ENCODE measurements around the gene EXOC6B. TPM values are rescaled to one million over a fixed set of nuclear protein-coding genes. Genes with fewer than 3 reads are reported as not detected.

The EXOC6B gene
- total and polyA plus RNA-seq, 12 donors, result 16.3 to 243 (median 144) TPM

- no peaks in the 10 kb centered on the region for H3K36me3 ChIP-seq
- no peak for DNase-seq
- peaks cover 0 to 24% (median 8%) of the 10 kb centered on the region in 9 donors for H3K4me1 ChIP-seq
- peaks cover 0 to 4% (median 0%) of the 10 kb centered on the region in 11 donors for H3K9me3 ChIP-seq
- peak in 2 of 8 donors; percentile 26 to 50 for ATAC-seq
- no peak for TF ChIP-seq CTCF (IDR thresholded peaks at IDR 0.05)
- intact Hi-C loops (cut with DNase I), result no loop called here
- H3K27ac ChIP-seq, result no peak overlapping the region
- 69 to 75% methylated on average over 3 of the region's 3 CpGs for WGBS, 2 donors
- H3K4me3 ChIP-seq, result no peak overlapping the region
- H3K27me3 ChIP-seq, result no peaks in the 10 kb centered on the region
Measured at GRCh38 chr2:72236445-72237067, 589.3 kb downstream of the EXOC6B start.

GRCh38 chr2:72235497-72236415, 590.1 kb downstream of the EXOC6B start:
- Histone ChIP-seq H3K9me3 (peaks cover 0 to 4% (median 0%) of the 10 kb centered on the region in 11 donors), H3K36me3 (no peaks in the 10 kb centered on the region), H3K4me3 (no peak overlapping the region), H3K4me1 (peaks cover 0 to 16% (median 8%) of the 10 kb centered on the region in 9 donors), H3K27me3 (no peaks in the 10 kb centered on the region), H3K27ac (no peak overlapping the region)
- ATAC-seq, result no peak
- 92% methylated on average over 5 of the region's 5 CpGs for WGBS, 2 donors
- no peak for DNase-seq
- intact Hi-C loops (cut with DNase I), result no loop called here
- TF ChIP-seq CTCF (IDR thresholded peaks at IDR 0.05), result no peak

- H3K9me3 ChIP-seq, result peaks cover 0 to 4% (median 0%) of the 10 kb centered on the region in 11 donors
- intact Hi-C loops (cut with DNase I), result no loop called here
- H3K4me1 ChIP-seq, result peaks cover 0 to 16% (median 8%) of the 10 kb centered on the region in 9 donors
- no peaks in the 10 kb centered on the region for H3K36me3 ChIP-seq
- H3K27me3 ChIP-seq, result no peaks in the 10 kb centered on the region
- no peak overlapping the region for H3K4me3 ChIP-seq
- DNase-seq (no peak), ATAC-seq (peak in 3 of 8 donors; percentile 20 to 27 (median 25))
- TF ChIP-seq CTCF (IDR thresholded peaks at IDR 0.05), result no peak
- WGBS, 2 donors, result 76 to 81% methylated on average over 2 of the region's 2 CpGs
- no peak overlapping the region for H3K27ac ChIP-seq
Measured at GRCh38 chr2:72233211-72233610, 592.6 kb downstream of the EXOC6B start.

- 74 to 77% methylated on average over 3 of the region's 3 CpGs for WGBS, 2 donors
Measured at GRCh38 chr2:72222829-72223564, 602.8 kb downstream of the EXOC6B start.

More at GRCh38 chr2:72222829-72223564, 602.8 kb downstream of the EXOC6B start:
- intact Hi-C loops (cut with DNase I), result no loop called here
- no peak overlapping the region for H3K27ac ChIP-seq
- no peak overlapping the region for H3K4me3 ChIP-seq
- no peaks in the 10 kb centered on the region for H3K9me3 ChIP-seq
- ATAC-seq (no peak), DNase-seq (no peak)
- no peak for TF ChIP-seq CTCF (IDR thresholded peaks at IDR 0.05)
- no peaks in the 10 kb centered on the region for H3K27me3 ChIP-seq
- H3K36me3 ChIP-seq, result no peaks in the 10 kb centered on the region
- no peaks in the 10 kb centered on the region for H3K4me1 ChIP-seq

Measured in heart right ventricle (tissue), 16 donors.